H1 (cell line): Measurements from ENCODE around the gene NUP62CL. TPM values are rescaled to one million over a fixed set of nuclear protein-coding genes. Genes with fewer than 3 reads are reported as not detected.

Experiments
- CTCF ChIA-PET: fragments of 300-600 bp; sonication (Branson Sonifier 250); formaldehyde crosslinking; loops from one replicate; lab custom pipeline; 2021; ENCODE audit not compliant: partially characterized antibody; lab: Charles Lee
- POLR2A ChIA-PET: fragments of 300-600 bp; sonication (Branson Sonifier 250); formaldehyde crosslinking; loops from one replicate; lab custom pipeline; 2021; ENCODE audit warnings: inconsistent platforms; ENCODE audit not compliant: partially characterized antibody; lab: Charles Lee
- DNase-seq, 2 experiments: peaks; one replicate each; pipeline versions ENCODE4 v3.0.0 to v3.0.0-alpha.2; 2010 to 2022; ENCODE audit warnings: low spot score in 2 of 2, low read depth in 1 of 2, mixed read lengths in 1 of 2
- FAIRE-seq: peaks from 2 replicates; lab custom pipeline; 2011; peaks lifted over from hg19 to GRCh38; lab: Jason Lieb, UNC
- H2AFZ ChIP-seq: 2 replicates; pipeline ENCODE4 v1.8.1; 2012; ENCODE audit warnings: low read length, inconsistent platforms
- H2AK5ac ChIP-seq: 2 replicates; pipeline ENCODE4 v1.6.1; 2013; ENCODE audit warnings: low read depth, low read length
- H2BK120ac ChIP-seq: replicated peaks from 2 replicates; pipeline ENCODE3; 2013; ENCODE audit warnings: low read depth, low read length, inconsistent platforms
- H2BK12ac ChIP-seq: 2 replicates; pipeline ENCODE4 v1.6.1; 2013; ENCODE audit warnings: low read depth, low read length
- H2BK15ac ChIP-seq: 2 replicates; pipeline ENCODE4 v1.6.1; 2013; ENCODE audit warnings: low read length
- H2BK20ac ChIP-seq: 2 replicates; pipeline ENCODE4 v1.6.1; 2013; ENCODE audit warnings: low read length
- H2BK5ac ChIP-seq: 2 replicates; pipeline ENCODE4 v1.6.1; 2013; ENCODE audit warnings: low read depth, low read length
- H3K14ac ChIP-seq: 2 replicates; pipeline ENCODE4 v1.6.1; 2013; ENCODE audit warnings: inconsistent platforms; ENCODE audit not compliant: insufficient read length
- H3K18ac ChIP-seq: 2 replicates; pipeline ENCODE4 v1.6.1; 2013; ENCODE audit warnings: low read length; ENCODE audit errors: extremely low read depth
- H3K23ac ChIP-seq: 2 replicates; pipeline ENCODE4 v1.6.1; 2013; ENCODE audit warnings: inconsistent platforms; ENCODE audit not compliant: insufficient read length
- H3K23me2 ChIP-seq: 2 replicates; pipeline ENCODE4 v1.6.1; 2013; ENCODE audit warnings: low read depth, low read length
- H3K27ac ChIP-seq: 2 replicates; pipeline ENCODE4 v1.6.1; 2011; ENCODE audit warnings: low read depth, low read length, inconsistent platforms
- H3K27me3 ChIP-seq, 4 experiments: replicated peaks in 1 of 4; 1 replicate in 1 of 4; 2 replicates in 3 of 4; pipeline versions ENCODE4 v1.6.1 to v1.8.1; 2011 to 2013; ENCODE audit warnings: low read length in 3 of 4, mild to moderate bottlenecking in 3 of 4, inconsistent platforms in 2 of 4, mixed read lengths in 2 of 4, moderate library complexity in 1 of 4; ENCODE audit not compliant: control insufficient read depth in 3 of 4, insufficient read depth in 3 of 4; ENCODE audit errors: extremely low read depth in 1 of 4
- H3K36me3 ChIP-seq, 4 experiments: 2 replicates each; pipeline versions ENCODE4 v1.6.1 to v1.8.1; 2011 to 2013; ENCODE audit warnings: mild to moderate bottlenecking in 4 of 4, low read length in 3 of 4, moderate library complexity in 2 of 4, control low read depth in 1 of 4, inconsistent platforms in 1 of 4; ENCODE audit not compliant: insufficient read depth in 4 of 4, control insufficient read depth in 2 of 4
- H3K4ac ChIP-seq: replicated peaks from 2 replicates; pipeline ENCODE3; 2013; ENCODE audit warnings: low read length, low read depth, mixed read lengths, inconsistent platforms; ENCODE audit not compliant: insufficient read length
- H3K4me1 ChIP-seq, 4 experiments: replicated peaks in 1 of 4; 1 replicate in 1 of 4; 2 replicates in 3 of 4; pipeline versions ENCODE4 v1.6.1 to v1.8.1; 2011 to 2013; ENCODE audit warnings: low read length in 3 of 4, inconsistent platforms in 2 of 4, mixed read lengths in 1 of 4; ENCODE audit not compliant: insufficient read depth in 4 of 4, control insufficient read depth in 3 of 4
- H3K4me2 ChIP-seq, 2 experiments: 2 replicates each; pipeline versions ENCODE4 v1.6.1 to v1.8.1; 2011 to 2013; ENCODE audit warnings: low read depth in 2 of 2, low read length in 2 of 2, control low read depth in 1 of 2, inconsistent platforms in 1 of 2, mild to moderate bottlenecking in 1 of 2; ENCODE audit not compliant: insufficient read depth in 1 of 2
- H3K4me3 ChIP-seq, 4 experiments: fragments of 200-600, 300-600 bp in 1 of 4; sonication (generic), shearing (Covaris generic), sonication (Bioruptor Twin) in 1 of 4; 2 replicates each; pipeline versions ENCODE4 v1.5.1 to v1.8.1; 2011 to 2016; ENCODE audit warnings: low read length in 4 of 4, low read depth in 3 of 4, control low read depth in 2 of 4, inconsistent platforms in 2 of 4, mild to moderate bottlenecking in 2 of 4, mixed read lengths in 1 of 4, moderate library complexity in 1 of 4; ENCODE audit not compliant: insufficient read depth in 2 of 4; ENCODE audit errors: extremely low read depth in 1 of 4
- H3K56ac ChIP-seq: replicated peaks from 2 replicates; pipeline ENCODE3; 2013; ENCODE audit warnings: low read depth, mild to moderate bottlenecking, mixed read lengths, low read length, inconsistent platforms; ENCODE audit not compliant: insufficient read length
- H3K79me1 ChIP-seq: 2 replicates; pipeline ENCODE4 v1.6.1; 2013; ENCODE audit warnings: low read depth, low read length, control low read depth
- H3K79me2 ChIP-seq, 2 experiments: 2 replicates each; pipeline versions ENCODE4 v1.6.1 to v1.8.1; 2012 to 2013; ENCODE audit warnings: low read length in 2 of 2, mild to moderate bottlenecking in 2 of 2, inconsistent platforms in 1 of 2; ENCODE audit not compliant: insufficient read depth in 2 of 2, control insufficient read depth in 1 of 2
- H3K9ac ChIP-seq, 4 experiments: replicated peaks in 1 of 4; 1 replicate in 1 of 4; 2 replicates in 3 of 4; pipeline versions ENCODE4 v1.6.1 to v1.8.1; 2011 to 2013; ENCODE audit warnings: low read depth in 3 of 4, low read length in 3 of 4, control low read depth in 2 of 4, mild to moderate bottlenecking in 2 of 4, moderate library complexity in 2 of 4, inconsistent platforms in 1 of 4; ENCODE audit errors: extremely low read depth in 1 of 4
- H3K9me3 ChIP-seq, 2 experiments: 2 replicates each; pipeline versions ENCODE4 v1.6.1 to v1.8.1; 2012 to 2013; ENCODE audit warnings: mild to moderate bottlenecking in 2 of 2, moderate library complexity in 2 of 2, control low read depth in 1 of 2, inconsistent platforms in 1 of 2, low read depth in 1 of 2, low read length in 1 of 2, mixed read lengths in 1 of 2; ENCODE audit not compliant: insufficient read depth in 2 of 2
- H4K20me1 ChIP-seq, 2 experiments: replicated peaks in 1 of 2; 2 replicates each; pipeline versions ENCODE3 to v1.8.1; 2011 to 2013; ENCODE audit warnings: inconsistent platforms in 2 of 2, low read length in 2 of 2, mild to moderate bottlenecking in 1 of 2; ENCODE audit not compliant: insufficient read depth in 2 of 2, control insufficient read depth in 1 of 2
- H4K5ac ChIP-seq: 2 replicates; pipeline ENCODE4 v1.6.1; 2013; ENCODE audit warnings: low read length, low read depth, mixed read lengths, inconsistent platforms; ENCODE audit not compliant: insufficient read length
- H4K8ac ChIP-seq: 2 replicates; pipeline ENCODE4 v1.8.0; 2013; ENCODE audit warnings: mild to moderate bottlenecking, moderate library complexity, low read length, inconsistent platforms; ENCODE audit not compliant: insufficient read depth; ENCODE audit errors: extremely low read depth
- H4K91ac ChIP-seq: replicated peaks from 2 replicates; pipeline ENCODE3; 2013; ENCODE audit warnings: low read length, mixed read lengths, inconsistent platforms; ENCODE audit not compliant: insufficient read length
- ASH2L ChIP-seq: fragments of 200-600, 300-600 bp; sonication (generic); IDR thresholded peaks from one replicate; pipeline ENCODE4 v1.7.1; 2017; ENCODE audit warnings: low read length
- BRCA1 ChIP-seq: IDR thresholded peaks from 2 replicates; pipeline ENCODE4 v1.6.1; 2012; ENCODE audit warnings: low read depth, low read length, improper control_type of control experiment
- EZH2 ChIP-seq: fragments of 200-600 bp; sonication (generic); IDR thresholded peaks from 2 replicates; pipeline ENCODE4 v1.7.1; 2012; ENCODE audit warnings: low read depth, mild to moderate bottlenecking, moderate library complexity, low read length, inconsistent platforms; ENCODE audit not compliant: severe bottlenecking
- GABPA ChIP-seq: IDR thresholded peaks from 2 replicates; pipeline ENCODE4 v1.6.1; 2011; ENCODE audit warnings: mild to moderate bottlenecking, low read length, moderate library complexity, borderline replicate concordance; ENCODE audit not compliant: insufficient read depth
- GTF2F1 ChIP-seq: IDR thresholded peaks from 2 replicates; pipeline ENCODE4 v1.6.1; 2012; ENCODE audit warnings: low read depth, low read length, improper control_type of control experiment, borderline replicate concordance
- HDAC2 ChIP-seq, 2 experiments: fragments of 300-600 bp in 1 of 2; sonication (generic) in 1 of 2; IDR thresholded peaks; 2 replicates each; pipeline ENCODE4 v1.6.1; 2011 to 2012; ENCODE audit warnings: low read depth in 2 of 2, low read length in 2 of 2, mild to moderate bottlenecking in 2 of 2, moderate library complexity in 2 of 2, borderline replicate concordance in 1 of 2, inconsistent platforms in 1 of 2
- POU5F1 ChIP-seq: IDR thresholded peaks from 2 replicates; pipeline ENCODE4 v1.6.1; 2011; ENCODE audit warnings: low read depth, mild to moderate bottlenecking, low read length, moderate library complexity
- polyA plus RNA-seq, 7 experiments: library from polyadenylated mRNA; depleted of rRNA in 3 of 7; stranded (reverse) in 5 of 7; unstranded in 2 of 7; fragments of >200 nt in 5 of 7; fragments of 200-250 nt in 2 of 7; gene quantifications; 1 replicate in 5 of 7; 2 replicates in 1 of 7; 4 replicates in 1 of 7; pipeline versions ENCODE4 v1.2.1 to v1.2.3, GENCODE V29; 2011 to 2013; ENCODE audit warnings: missing spikeins in 2 of 7, mixed read lengths in 2 of 7
- total RNA-seq: library from RNA; stranded (reverse); fragmentation: NEBNext Ultra II Directional; extraction: Animal tissue kit (Norgen Biotek cat#: 25700); gene quantifications from 2 replicates; pipeline ENCODE4 v1.2.1, GENCODE V29; 2021
- TF ChIP-seq, protein P1 (sequence below): IDR thresholded peaks from 2 replicates; pipeline ENCODE4 v1.6.1; 2012; ENCODE audit warnings: low read length, inconsistent platforms

Gene NUP62CL
- total and polyA plus RNA-seq, 2 of the 8 experiments (the other 6 are each of a cell fraction or from before 2014, with no cell fraction given), result 3.3 to 6.2 TPM

GRCh38 chrX:107168257-107168656, 38.0 kb downstream of the NUP62CL start:
- Histone ChIP-seq H2BK12ac (no peak overlapping the region), H3K14ac (no peak overlapping the region), H3K56ac (no peak overlapping the region), H3K36me3 (no peaks in the 10 kb centered on the region), H2AK5ac (no peak overlapping the region), H4K20me1 (no peaks in the 10 kb centered on the region), H2BK20ac (no peak overlapping the region), H2AFZ (no peak overlapping the region), H3K9me3 (no peaks in the 10 kb centered on the region), H3K79me1 (no peaks in the 10 kb centered on the region), H4K5ac (no peak overlapping the region), H4K91ac (no peak overlapping the region), H3K18ac (no peak overlapping the region), H3K4me1 (no peaks in the 10 kb centered on the region), H2BK15ac (no peak overlapping the region), H3K79me2 (no peaks in the 10 kb centered on the region), H2BK120ac (no peak overlapping the region), H3K4me2 (no peak overlapping the region), H3K9ac (no peak overlapping the region), H3K27me3 (no peaks in the 10 kb centered on the region), H3K23ac (no peak overlapping the region), H3K4ac (no peak overlapping the region), H3K27ac (no peak overlapping the region), H3K4me3 (no peak overlapping the region), H2BK5ac (no peak overlapping the region), H4K8ac (no peak overlapping the region), H3K23me2 (no peaks in the 10 kb centered on the region)
- TF ChIP-seq GABPA (no peak), ASH2L (no peak), GTF2F1 (no peak), POU5F1 (no peak), EZH2 (no peak), HDAC2 (IDR thresholded peaks at IDR 0.05; ENCODE audit: borderline replicate concordance in 1 of 2, low read depth in 2 of 2, low read length in 2 of 2) (no peak), BRCA1 (no peak)
- TF ChIP-seq, protein P1, sequence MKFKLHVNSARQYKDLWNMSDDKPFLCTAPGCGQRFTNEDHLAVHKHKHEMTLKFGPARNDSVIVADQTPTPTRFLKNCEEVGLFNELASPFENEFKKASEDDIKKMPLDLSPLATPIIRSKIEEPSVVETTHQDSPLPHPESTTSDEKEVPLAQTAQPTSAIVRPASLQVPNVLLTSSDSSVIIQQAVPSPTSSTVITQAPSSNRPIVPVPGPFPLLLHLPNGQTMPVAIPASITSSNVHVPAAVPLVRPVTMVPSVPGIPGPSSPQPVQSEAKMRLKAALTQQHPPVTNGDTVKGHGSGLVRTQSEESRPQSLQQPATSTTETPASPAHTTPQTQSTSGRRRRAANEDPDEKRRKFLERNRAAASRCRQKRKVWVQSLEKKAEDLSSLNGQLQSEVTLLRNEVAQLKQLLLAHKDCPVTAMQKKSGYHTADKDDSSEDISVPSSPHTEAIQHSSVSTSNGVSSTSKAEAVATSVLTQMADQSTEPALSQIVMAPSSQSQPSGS, result no peak
- ChIA-PET POLR2A (interaction anchor here (0.9 kb wide), 1 partner anchor 50 kb away, joined by 4 read pairs; the partner anchor contains the start of gene RBM41), CTCF (no interaction called here)
- DNase-seq, result no peak
- FAIRE-seq, result no peak
